ENCODE measurements around the gene HDGFL1.

The HDGFL1 gene

GRCh38 chr6:22601984-22602383 lies 32.6 kb downstream of the HDGFL1 start:
- DNase-seq (ENCODE audit: extremely low spot score) = no peak
- ChIA-PET POLR2A (no interaction called here), CTCF (no interaction called here)
- TF ChIP-seq TARDBP (IDR thresholded peaks at IDR 0.05) (no peak), BHLHE40 (IDR thresholded peaks at IDR 0.05; ENCODE audit: borderline replicate concordance) (no peak), PKNOX1 (IDR thresholded peaks at IDR 0.05) (no peak), NFRKB (IDR thresholded peaks at IDR 0.05) (no peak), FOXA1 (IDR thresholded peaks at IDR 0.05) (no peak), ARNT (IDR thresholded peaks at IDR 0.05) (no peak), FOXM1 (IDR thresholded peaks at IDR 0.05; ENCODE audit: borderline replicate concordance) (no peak), CTBP1 (IDR thresholded peaks at IDR 0.05; ENCODE audit: borderline replicate concordance) (no peak), SUZ12 (IDR thresholded peaks at IDR 0.05) (no peak), LEF1 (IDR thresholded peaks at IDR 0.05; ENCODE audit: borderline replicate concordance) (no peak), ZNF384 (IDR thresholded peaks at IDR 0.05) (no peak), FOXK2 (IDR thresholded peaks at IDR 0.05) (no peak), ELF4 (IDR thresholded peaks at IDR 0.05) (no peak), HDGF (IDR thresholded peaks at IDR 0.05; ENCODE audit: borderline replicate concordance) (no peak), L3MBTL2 (conservative IDR thresholded peaks at IDR 0.05) (no peak)

- no peak for DNase-seq (ENCODE audit: extremely low spot score)
- POLR2A ChIA-PET = no interaction called here
- TF ChIP-seq SP1 (IDR thresholded peaks at IDR 0.05) = no peak
- no peak for TF ChIP-seq BHLHE40 (IDR thresholded peaks at IDR 0.05; ENCODE audit: borderline replicate concordance)
- TF ChIP-seq PKNOX1 (IDR thresholded peaks at IDR 0.05) = no peak
- no peak for TF ChIP-seq L3MBTL2 (conservative IDR thresholded peaks at IDR 0.05)
- no peak for TF ChIP-seq ZNF384 (IDR thresholded peaks at IDR 0.05)
- TF ChIP-seq ELF4 (IDR thresholded peaks at IDR 0.05) = no peak
- no peak for TF ChIP-seq TARDBP (IDR thresholded peaks at IDR 0.05)
- no peak for TF ChIP-seq LEF1 (IDR thresholded peaks at IDR 0.05; ENCODE audit: borderline replicate concordance)
- no peak for TF ChIP-seq NFRKB (IDR thresholded peaks at IDR 0.05)
- CTCF ChIA-PET = no interaction called here
Observed at GRCh38 chr6:22605736-22606135, 36.4 kb downstream of the HDGFL1 start.

GRCh38 chr6:22610127-22610526 lies 40.8 kb downstream of the HDGFL1 start:
- ChIA-PET CTCF (no interaction called here), POLR2A (no interaction called here)
- TF ChIP-seq SUZ12 (IDR thresholded peaks at IDR 0.05) = no peak
- TF ChIP-seq LEF1 (IDR thresholded peaks at IDR 0.05; ENCODE audit: borderline replicate concordance) = no peak
- TF ChIP-seq BHLHE40 (IDR thresholded peaks at IDR 0.05; ENCODE audit: borderline replicate concordance) = no peak
- TF ChIP-seq ARNT (IDR thresholded peaks at IDR 0.05) = no peak
- no peak for TF ChIP-seq ZNF384 (IDR thresholded peaks at IDR 0.05)
- TF ChIP-seq PKNOX1 (IDR thresholded peaks at IDR 0.05) = no peak
- no peak for TF ChIP-seq HDGF (IDR thresholded peaks at IDR 0.05; ENCODE audit: borderline replicate concordance)
- TF ChIP-seq SP1 (IDR thresholded peaks at IDR 0.05) = no peak
- no peak for TF ChIP-seq L3MBTL2 (conservative IDR thresholded peaks at IDR 0.05)
- no peak for TF ChIP-seq NFRKB (IDR thresholded peaks at IDR 0.05)
- TF ChIP-seq FOXK2 (IDR thresholded peaks at IDR 0.05) = no peak
- TF ChIP-seq TARDBP (IDR thresholded peaks at IDR 0.05) = no peak
- no peak for TF ChIP-seq ELF4 (IDR thresholded peaks at IDR 0.05)
- no peak for TF ChIP-seq CTBP1 (IDR thresholded peaks at IDR 0.05; ENCODE audit: borderline replicate concordance)
- no peak for DNase-seq (ENCODE audit: extremely low spot score)

GRCh38 chr6:22612236-22612635 lies 42.9 kb downstream of the HDGFL1 start:
- ChIA-PET CTCF (no interaction called here), POLR2A (no interaction called here)
- TF ChIP-seq ELF4 (IDR thresholded peaks at IDR 0.05) = no peak
- no peak for TF ChIP-seq SUZ12 (IDR thresholded peaks at IDR 0.05)
- TF ChIP-seq TARDBP (IDR thresholded peaks at IDR 0.05) = no peak
- TF ChIP-seq FOXA1 (IDR thresholded peaks at IDR 0.05) = no peak
- TF ChIP-seq LEF1 (IDR thresholded peaks at IDR 0.05; ENCODE audit: borderline replicate concordance) = no peak
- no peak for TF ChIP-seq FOXK2 (IDR thresholded peaks at IDR 0.05)
- TF ChIP-seq PKNOX1 (IDR thresholded peaks at IDR 0.05) = no peak
- no peak for TF ChIP-seq CTBP1 (IDR thresholded peaks at IDR 0.05; ENCODE audit: borderline replicate concordance)
- TF ChIP-seq SP1 (IDR thresholded peaks at IDR 0.05) = no peak
- no peak for TF ChIP-seq HDGF (IDR thresholded peaks at IDR 0.05; ENCODE audit: borderline replicate concordance)
- TF ChIP-seq BHLHE40 (IDR thresholded peaks at IDR 0.05; ENCODE audit: borderline replicate concordance) = no peak
- no peak for TF ChIP-seq ARNT (IDR thresholded peaks at IDR 0.05)
- no peak for TF ChIP-seq ZNF384 (IDR thresholded peaks at IDR 0.05)
- TF ChIP-seq FOXM1 (IDR thresholded peaks at IDR 0.05; ENCODE audit: borderline replicate concordance) = no peak
- no peak for TF ChIP-seq L3MBTL2 (conservative IDR thresholded peaks at IDR 0.05)
- no peak for TF ChIP-seq NFRKB (IDR thresholded peaks at IDR 0.05)
- no peak for DNase-seq (ENCODE audit: extremely low spot score)

GRCh38 chr6:22613051-22613450 lies 43.7 kb downstream of the HDGFL1 start:
- TF ChIP-seq TARDBP (IDR thresholded peaks at IDR 0.05) (no peak), SP1 (IDR thresholded peaks at IDR 0.05) (no peak), LEF1 (IDR thresholded peaks at IDR 0.05; ENCODE audit: borderline replicate concordance) (no peak), SUZ12 (IDR thresholded peaks at IDR 0.05) (no peak), FOXK2 (IDR thresholded peaks at IDR 0.05) (no peak)
- POLR2A ChIA-PET = no interaction called here
- no peak for DNase-seq (ENCODE audit: extremely low spot score)
- CTCF ChIA-PET = no interaction called here

- CTCF ChIA-PET = no interaction called here
- TF ChIP-seq ELF4 (IDR thresholded peaks at IDR 0.05) = no peak
- TF ChIP-seq HDGF (IDR thresholded peaks at IDR 0.05; ENCODE audit: borderline replicate concordance) = no peak
- no peak for TF ChIP-seq FOXK2 (IDR thresholded peaks at IDR 0.05)
- no peak for TF ChIP-seq TARDBP (IDR thresholded peaks at IDR 0.05)
- no peak for TF ChIP-seq FOXA1 (IDR thresholded peaks at IDR 0.05)
- TF ChIP-seq PKNOX1 (IDR thresholded peaks at IDR 0.05) = no peak
- no peak for TF ChIP-seq NFRKB (IDR thresholded peaks at IDR 0.05)
- no peak for TF ChIP-seq L3MBTL2 (conservative IDR thresholded peaks at IDR 0.05)
- no peak for TF ChIP-seq SUZ12 (IDR thresholded peaks at IDR 0.05)
- no peak for TF ChIP-seq ARNT (IDR thresholded peaks at IDR 0.05)
- no peak for TF ChIP-seq BHLHE40 (IDR thresholded peaks at IDR 0.05; ENCODE audit: borderline replicate concordance)
- TF ChIP-seq ZNF384 (IDR thresholded peaks at IDR 0.05) = no peak
- POLR2A ChIA-PET = interaction anchor here (1.1 kb wide), 1 partner anchor 1020 kb away, joined by 3 read pairs; the partner anchor contains the start of gene SOX4
- DNase-seq (ENCODE audit: extremely low spot score) = no peak
Observed at GRCh38 chr6:22613695-22614094, 44.3 kb downstream of the HDGFL1 start.

Measured in HEK293T (cell line).